ENCODE data around the gene RNPEP.
"Not testable (repeated sequence)": the region's sequence is repeated elsewhere in the genome, so short reads cannot be mapped to it uniquely, and the experiment has no call there.

GRCh38 chr1:201962382-201962781, 20.1 kb upstream of the RNPEP start:
- not testable (repeated sequence) for TF ChIP-seq CTCF, POLR2A (IDR thresholded peaks at IDR 0.05)

Data from heart left ventricle (tissue), 13 donors.